K562 (cell line): ENCODE measurements around the gene POLRMT. TPM values are rescaled to one million over a fixed set of nuclear protein-coding genes. Genes with fewer than 3 reads are reported as not detected.
A peak's percentile ranks its signal among the peaks of the same experiment; 100 is the strongest.

Source experiments
- AFF4 ChIP-seq: sonication (generic); formaldehyde crosslinking; IDR thresholded peaks from 2 replicates; pipeline ENCODE4 v1.8.0; 2023; ENCODE audit warnings: mild to moderate bottlenecking, missing genetic modification reagents
- ATF4 ChIP-seq: fragments of 450-650 bp; formaldehyde crosslinking; IDR thresholded peaks from 2 replicates; pipeline ENCODE4 v1.4.0; 2022; ENCODE audit warnings: mild to moderate bottlenecking, moderate library complexity
- CEBPZ ChIP-seq: fragments of 150-350 bp; IDR thresholded peaks from 2 replicates; pipeline ENCODE4 v1.6.1; 2014; ENCODE audit warnings: low read depth, mild to moderate bottlenecking, low read length, borderline replicate concordance
- CHD2 ChIP-seq: IDR thresholded peaks from 2 replicates; pipeline ENCODE4 v1.6.1; 2011; ENCODE audit warnings: low read depth, low read length
- ESRRB ChIP-seq: fragments of 250-450 bp; sonication (Bioruptor Pico); IDR thresholded peaks from 2 replicates; pipeline ENCODE4 v1.5.0; 2020; ENCODE audit warnings: mild to moderate bottlenecking, moderate library complexity, borderline replicate concordance
- HNRNPLL ChIP-seq: fragments of 200-400 bp; formaldehyde crosslinking; IDR thresholded peaks from 2 replicates; pipeline ENCODE4 v1.6.1; 2017; ENCODE audit warnings: low read length, low read depth, mild to moderate bottlenecking; ENCODE audit not compliant: poor library complexity, severe bottlenecking
- PATZ1 ChIP-seq: fragments of 250-450 bp; sonication (Bioruptor Pico); IDR thresholded peaks from 2 replicates; pipeline ENCODE4 v1.5.0; 2020; ENCODE audit warnings: mild to moderate bottlenecking, borderline replicate concordance
- STAG1 ChIP-seq: sonication (generic); formaldehyde crosslinking; IDR thresholded peaks from 2 replicates; pipeline ENCODE4 v1.5.0; 2020; ENCODE audit warnings: missing genetic modification reagents, borderline replicate concordance
- UBTF ChIP-seq, 2 experiments: IDR thresholded peaks; 2 replicates each; pipeline ENCODE4 v1.6.1; 2012; ENCODE audit warnings: improper control_type of control experiment in 2 of 2, low read depth in 2 of 2, low read length in 2 of 2, borderline replicate concordance in 1 of 2
- ZNF740 ChIP-seq, 3 experiments: fragments of 200-800 bp in 1 of 3; sonication (Bioruptor generic) in 1 of 3; sonication (generic) in 1 of 3; formaldehyde crosslinking in 1 of 3; IDR thresholded peaks; 2 replicates each; pipeline versions ENCODE4 v1.6.1 to v1.8.0; 2016 to 2022; ENCODE audit warnings: mild to moderate bottlenecking in 2 of 3, missing compliant biosample characterization in 2 of 3, missing genetic modification characterization in 2 of 3, missing genetic modification reagents in 1 of 3
- polyA plus RNA-seq, 8 experiments: library from polyadenylated mRNA; depleted of rRNA in 4 of 8; stranded (reverse) in 5 of 8; unstranded in 3 of 8; fragments of >200 nt; fragmentation: Nextera tagmentation in 2 of 8; fragmentation: Illumina TruSeq in 1 of 8; extraction: Ambion mirVana in 2 of 8; extraction: Trizol in 1 of 8; gene quantifications; 2 replicates each; pipeline versions ENCODE4 v1.2.1 to v1.2.3, GENCODE V29; 2011 to 2014; ENCODE audit warnings: inconsistent platforms in 1 of 8, missing spikeins in 1 of 8
- total RNA-seq, 7 experiments: library from RNA; depleted of rRNA in 6 of 7; stranded (reverse); fragments of >200 nt in 6 of 7; fragmentation: Illumina TruSeq in 2 of 7; extraction: Trizol in 2 of 7; gene quantifications; 2 replicates each; pipeline versions ENCODE4 v1.2.1 to v1.2.3, GENCODE V29; 2011 to 2021; ENCODE audit warnings: low replicate concordance in 1 of 7

POLRMT gene
- total and polyA plus RNA-seq, 9 of the 15 experiments (the other 6 are each of a cell fraction or from before 2014, with no cell fraction given), result 30.3 to 144 (median 68.0) TPM

DNA sequence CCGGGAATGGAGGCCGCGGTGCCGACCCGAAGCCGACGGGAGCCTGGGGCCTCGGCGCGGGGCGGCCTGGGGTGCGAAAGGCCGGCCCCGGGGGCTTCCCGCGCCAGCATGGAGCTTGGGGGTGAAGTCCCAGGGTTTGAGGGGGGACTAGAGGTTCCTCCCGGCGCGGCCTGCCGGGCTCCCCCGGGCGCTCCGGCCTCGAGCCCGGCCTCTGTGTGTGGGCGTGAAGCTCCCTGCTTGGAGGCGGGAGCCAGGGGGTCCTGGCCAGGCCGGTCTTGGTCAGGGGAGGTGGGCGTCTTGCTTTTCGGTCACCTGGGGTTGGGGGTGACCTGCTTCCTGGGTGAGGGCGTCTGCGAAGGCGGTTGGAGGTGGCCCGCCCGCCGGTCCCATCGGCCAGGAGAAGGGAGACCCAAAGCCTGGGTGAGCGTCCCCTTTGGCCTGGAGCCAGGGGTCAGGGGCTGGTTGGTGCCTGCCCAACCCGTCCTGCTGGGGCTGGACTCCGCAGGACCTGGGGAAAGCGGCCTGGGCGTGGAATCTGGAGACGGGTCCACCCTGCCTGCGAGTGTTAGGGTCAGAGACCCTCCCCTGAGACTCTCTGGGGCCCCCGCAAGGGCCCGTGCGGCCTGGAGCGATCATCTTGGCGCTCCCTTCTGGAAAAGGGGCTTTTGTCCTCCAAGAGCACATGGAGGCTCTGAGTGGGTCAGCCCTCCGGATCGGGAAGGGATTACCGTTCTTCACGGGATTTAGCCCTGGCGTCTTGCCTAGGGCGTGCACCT lies 60.4 kb downstream of the POLRMT start (continued):
- no peak for TF ChIP-seq CEBPZ
- TF ChIP-seq HNRNPLL, result no peak
- TF ChIP-seq ATF4 (CRISPR knock-in tag), result no peak
- no peak for TF ChIP-seq ESRRB (CRISPR knock-in tag)
- TF ChIP-seq PATZ1 (CRISPR knock-in tag), result no peak
- no peak for TF ChIP-seq STAG1 (CRISPR knock-in tag)
- no peak; the same call in 1 of the 2 replicates for TF ChIP-seq AFF4 (CRISPR knock-in tag)
- 0 out of 2 replicates have a peak, but pooled peaks have one; percentile 5 for TF ChIP-seq ZNF740 (CRISPR knock-in tag; IDR thresholded peaks at IDR 0.05)
- TF ChIP-seq ZNF740 (tag; IDR thresholded peaks at IDR 0.05), result no peak
- peak; percentile 40 to 51; a peak in 1 of 4 replicates for TF ChIP-seq UBTF (IDR thresholded peaks at IDR 0.05; ENCODE audit: borderline replicate concordance in 1 of 2, low read depth in 2 of 2, low read length in 2 of 2)
- TF ChIP-seq CHD2, result peak; percentile 79
